ENCODE measurements around the gene SEZ6.

The SEZ6 gene

DNA sequence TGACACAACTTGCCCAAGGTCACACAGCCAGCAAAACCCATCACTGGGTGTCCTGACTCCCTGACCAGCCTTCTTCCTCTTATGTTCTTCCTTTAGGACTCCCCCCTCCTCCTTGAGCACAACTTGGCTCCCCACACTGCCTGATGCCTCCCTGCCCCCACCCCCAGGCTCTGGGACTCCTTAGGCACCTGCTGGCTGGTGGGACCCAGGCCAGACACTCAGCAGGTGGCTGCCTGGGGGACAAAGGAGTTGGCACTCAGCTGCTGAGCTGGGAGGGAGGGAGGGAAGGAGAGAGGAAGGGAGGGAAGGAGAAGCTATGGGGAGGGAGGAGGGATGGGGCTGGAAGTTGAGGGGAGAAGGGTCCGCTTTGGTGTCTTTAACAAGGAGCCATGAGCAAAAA lies 8.0 kb downstream of the SEZ6 start:
- DNase-seq, result no peak

DNA sequence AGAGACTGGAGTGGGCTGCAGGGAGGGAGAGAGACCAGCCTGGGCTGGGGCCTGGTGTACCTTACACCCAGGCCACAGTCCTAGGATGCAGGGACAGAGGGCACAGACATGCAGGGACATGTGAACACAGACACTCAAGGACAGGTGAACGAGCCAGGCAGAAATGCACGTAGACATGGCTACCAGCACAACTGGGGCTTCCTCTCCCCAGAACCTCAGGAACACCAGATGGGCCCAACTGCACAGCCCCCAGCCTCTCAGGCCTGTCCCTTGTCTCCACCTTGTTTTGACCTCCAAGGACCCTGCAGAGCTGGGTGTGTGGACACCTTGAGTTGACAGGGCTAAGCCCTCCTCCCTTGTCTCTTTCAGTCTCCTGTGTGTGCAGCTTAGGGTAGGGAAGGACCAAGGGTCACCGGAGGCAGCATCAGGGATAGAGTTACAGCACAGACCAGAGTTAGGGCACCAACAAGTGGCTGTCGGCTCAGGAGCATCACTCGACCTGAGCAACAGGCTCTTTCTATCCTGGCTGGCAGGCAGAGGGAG lies 9.2 kb downstream of the SEZ6 start:
- DNase-seq, result no peak

DNA sequence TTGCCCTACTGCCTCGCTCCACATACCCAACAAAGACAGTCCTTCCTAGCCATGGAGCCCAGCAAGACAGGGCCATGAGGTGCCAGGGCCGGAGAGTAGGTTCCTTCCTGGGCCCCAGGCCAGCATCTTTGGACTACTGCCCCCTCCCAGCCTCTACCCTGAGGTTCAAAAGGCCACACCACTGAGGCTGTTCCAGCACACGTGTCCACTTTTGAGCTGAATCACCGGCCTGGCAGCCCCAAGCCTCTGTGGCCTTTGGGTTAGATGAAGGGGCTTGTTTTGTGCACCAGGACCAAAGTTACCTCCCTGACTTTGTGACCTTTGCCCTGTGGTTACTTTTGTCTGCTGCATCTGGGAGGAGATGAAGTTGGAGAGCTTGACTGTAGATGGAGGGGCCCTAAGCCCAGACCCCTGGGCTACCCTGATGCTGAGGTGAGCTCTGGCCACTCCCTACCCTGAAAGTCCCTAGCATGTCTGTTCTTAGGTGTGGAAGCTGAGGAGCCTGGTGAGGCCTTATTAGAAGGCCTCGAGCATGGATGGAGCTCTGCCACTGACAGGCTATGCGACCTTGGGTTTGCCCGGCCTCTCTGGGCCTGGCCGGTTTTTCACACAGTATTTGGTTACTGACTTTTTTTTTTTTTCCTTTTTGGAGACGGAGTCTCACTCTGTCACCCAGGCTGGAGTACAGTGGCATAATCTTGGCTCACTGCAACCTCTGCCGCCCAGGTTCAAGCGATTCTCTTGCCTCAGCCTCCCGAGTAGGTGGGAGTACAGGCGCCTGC lies 12.0 kb downstream of the SEZ6 start:
- DNase-seq, result no peak

DNA sequence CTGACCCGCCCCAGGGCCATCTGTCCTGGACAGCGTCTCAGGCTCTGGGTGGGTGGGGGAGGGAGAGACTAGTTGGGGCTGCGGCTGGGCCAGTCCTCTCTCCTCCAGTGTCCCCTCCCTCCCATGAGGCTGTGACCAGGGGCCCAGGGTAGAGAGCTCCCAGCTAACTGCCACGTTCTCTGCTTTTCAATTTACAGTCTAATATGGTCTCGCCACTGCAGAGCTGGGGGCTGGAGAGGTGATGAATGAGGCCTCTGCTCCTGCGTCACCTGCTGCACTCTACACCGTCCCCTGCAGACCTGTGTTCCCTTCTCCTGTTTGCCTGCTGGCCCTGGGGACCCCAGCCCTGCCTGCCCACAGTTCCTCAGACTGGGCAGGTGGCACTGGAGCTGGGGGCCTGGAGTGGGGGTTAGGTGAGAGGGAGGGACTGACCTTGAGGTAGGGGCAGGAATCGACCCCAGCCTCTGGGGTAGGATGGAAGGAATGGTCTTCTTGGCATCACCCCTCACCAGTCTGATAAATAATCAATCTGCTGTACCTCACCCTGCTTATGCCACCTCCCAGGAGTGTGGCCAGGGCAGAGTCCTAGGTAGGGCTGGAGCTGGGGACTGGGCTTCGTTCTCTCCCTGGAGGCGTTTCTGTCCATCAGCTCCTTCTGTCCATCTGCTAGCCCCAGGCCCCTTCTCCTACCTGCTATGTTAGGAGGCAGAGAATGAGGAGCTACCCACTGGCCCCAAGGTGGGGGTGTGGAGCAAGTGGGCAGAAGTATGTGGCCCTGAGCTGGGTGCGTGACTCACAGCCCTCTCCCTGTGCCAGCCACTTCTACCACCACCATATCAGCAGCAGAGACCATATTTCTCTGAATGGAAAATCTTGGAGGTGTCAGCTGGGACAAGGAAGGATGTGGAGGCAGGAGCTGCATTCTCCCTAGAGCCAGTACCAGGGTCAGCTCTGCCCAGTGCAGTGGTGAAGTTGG lies 12.9 kb downstream of the SEZ6 start:
- DNase-seq, result no peak

DNA sequence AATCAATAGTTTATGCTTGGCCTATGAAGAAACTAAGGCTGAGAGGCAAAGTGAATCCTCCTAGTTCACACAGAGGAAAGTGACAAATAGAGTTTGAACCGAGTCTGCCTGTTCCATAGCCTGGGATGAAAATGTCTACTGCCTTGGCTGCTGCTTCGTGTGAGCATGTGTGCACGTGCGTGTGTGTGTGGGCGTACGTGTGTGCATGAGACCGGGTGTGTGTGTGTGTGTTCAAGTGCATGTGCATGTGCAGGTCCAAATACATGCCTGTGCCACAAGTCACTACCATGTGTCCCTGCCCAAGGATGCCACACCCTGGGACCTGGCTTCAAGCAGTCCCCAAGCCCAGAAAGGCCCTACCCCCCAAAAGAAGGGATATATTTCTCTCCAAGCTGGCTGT lies 13.6 kb downstream of the SEZ6 start:
- no peak for DNase-seq

DNA sequence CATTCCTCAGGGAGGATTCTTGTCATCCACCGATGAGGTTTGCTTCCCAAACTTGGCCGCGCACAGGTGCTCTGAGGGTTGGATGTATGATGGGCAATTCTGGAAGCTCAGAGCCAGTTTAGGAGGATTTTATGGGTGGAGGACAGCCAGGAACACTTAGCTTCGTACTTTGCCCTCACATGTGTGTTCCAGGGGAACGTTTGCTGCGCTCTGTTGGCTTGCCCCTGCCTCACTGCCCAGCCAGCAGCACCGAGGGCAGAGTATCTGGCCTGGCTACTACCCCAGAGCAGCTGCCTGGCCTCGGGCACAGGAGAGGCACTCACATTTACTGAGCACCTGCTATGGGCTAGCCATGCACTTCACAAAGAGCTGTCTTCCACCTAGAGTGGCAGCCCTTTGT lies 14.1 kb downstream of the SEZ6 start:
- DNase-seq, result no peak

DNA sequence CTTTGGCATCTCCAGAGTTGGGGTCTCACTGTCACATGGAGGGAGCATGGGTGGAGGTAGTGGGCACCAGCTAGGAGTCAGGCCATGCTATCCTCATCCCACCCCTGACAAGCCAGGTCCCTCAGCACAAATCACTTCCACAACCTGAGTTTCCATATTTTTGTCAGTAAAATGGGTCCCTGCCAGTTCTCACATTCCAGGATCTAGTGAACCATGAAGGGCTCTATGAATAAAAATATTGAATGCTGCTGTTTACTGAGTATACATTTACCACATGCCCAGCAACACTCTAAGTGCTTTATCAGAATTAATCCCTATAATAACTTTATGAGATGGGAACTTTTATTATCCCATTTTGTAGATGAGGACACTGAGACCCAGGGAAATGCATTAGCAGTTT lies 16.8 kb downstream of the SEZ6 start:
- DNase-seq, result no peak

DNA sequence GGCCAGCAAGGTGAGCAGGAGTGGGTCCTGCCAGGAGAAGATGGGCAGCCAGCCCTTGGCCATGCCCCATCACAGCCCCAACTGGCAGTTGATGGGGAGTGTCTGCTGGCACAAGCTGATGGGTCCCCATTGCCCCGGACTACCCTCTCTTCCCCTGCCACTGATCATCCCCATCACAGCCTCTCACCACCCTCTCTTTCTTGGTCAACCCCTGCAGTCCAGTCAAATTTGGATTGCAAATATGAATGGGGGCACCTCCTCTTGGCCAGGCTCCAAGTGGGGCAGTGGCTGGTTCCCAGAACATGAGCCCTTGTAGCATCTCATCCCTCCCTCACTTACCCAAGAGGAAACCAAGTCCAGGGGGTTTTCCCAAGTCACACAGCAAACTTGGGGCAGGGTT lies 17.4 kb downstream of the SEZ6 start:
- DNase-seq, result no peak

DNA sequence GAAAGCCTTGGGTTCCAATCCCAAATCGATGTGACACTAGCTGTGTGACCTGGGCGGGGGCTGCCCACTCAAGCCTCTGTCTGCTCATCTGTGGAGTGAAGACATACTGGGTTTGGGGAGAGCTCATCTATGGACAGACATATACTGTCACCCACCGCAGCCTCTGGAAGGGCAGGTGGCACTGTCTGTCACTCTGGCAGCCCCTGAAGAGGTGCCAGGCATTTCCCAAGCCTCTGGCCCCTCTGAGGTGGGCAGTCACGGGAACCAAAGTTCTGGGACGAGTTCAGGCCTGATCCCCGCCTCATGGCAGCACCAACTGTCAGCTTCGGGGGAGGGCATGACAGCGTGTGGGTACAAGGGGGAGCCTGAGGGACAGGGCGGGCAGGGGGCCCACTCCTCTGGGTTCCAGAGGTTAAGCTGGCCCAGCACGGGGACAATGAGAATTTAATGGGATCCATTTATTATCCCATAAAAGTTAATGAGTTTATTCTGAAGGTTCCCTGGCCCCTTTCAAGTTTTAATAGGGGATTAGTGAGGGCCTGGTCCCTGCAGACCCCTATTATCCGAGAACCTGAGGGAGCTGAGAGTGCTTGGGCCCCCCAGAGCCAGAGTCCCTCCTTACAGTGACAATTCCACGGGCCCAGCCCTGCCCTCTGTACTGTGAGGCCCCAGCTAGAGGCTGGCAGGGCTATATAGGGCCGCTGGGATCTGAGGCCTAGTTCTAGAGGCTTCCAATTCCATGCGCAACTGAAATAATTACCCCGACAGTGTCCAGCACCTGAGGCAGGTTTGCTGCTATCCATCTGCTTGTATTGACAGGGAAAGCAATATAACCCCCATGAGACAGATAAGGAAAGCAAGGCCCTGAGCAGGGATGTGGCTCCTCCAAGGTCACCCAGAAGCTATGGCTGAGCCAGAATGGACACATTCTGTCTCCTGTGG lies 18.8 kb downstream of the SEZ6 start:
- no peak for DNase-seq

DNA sequence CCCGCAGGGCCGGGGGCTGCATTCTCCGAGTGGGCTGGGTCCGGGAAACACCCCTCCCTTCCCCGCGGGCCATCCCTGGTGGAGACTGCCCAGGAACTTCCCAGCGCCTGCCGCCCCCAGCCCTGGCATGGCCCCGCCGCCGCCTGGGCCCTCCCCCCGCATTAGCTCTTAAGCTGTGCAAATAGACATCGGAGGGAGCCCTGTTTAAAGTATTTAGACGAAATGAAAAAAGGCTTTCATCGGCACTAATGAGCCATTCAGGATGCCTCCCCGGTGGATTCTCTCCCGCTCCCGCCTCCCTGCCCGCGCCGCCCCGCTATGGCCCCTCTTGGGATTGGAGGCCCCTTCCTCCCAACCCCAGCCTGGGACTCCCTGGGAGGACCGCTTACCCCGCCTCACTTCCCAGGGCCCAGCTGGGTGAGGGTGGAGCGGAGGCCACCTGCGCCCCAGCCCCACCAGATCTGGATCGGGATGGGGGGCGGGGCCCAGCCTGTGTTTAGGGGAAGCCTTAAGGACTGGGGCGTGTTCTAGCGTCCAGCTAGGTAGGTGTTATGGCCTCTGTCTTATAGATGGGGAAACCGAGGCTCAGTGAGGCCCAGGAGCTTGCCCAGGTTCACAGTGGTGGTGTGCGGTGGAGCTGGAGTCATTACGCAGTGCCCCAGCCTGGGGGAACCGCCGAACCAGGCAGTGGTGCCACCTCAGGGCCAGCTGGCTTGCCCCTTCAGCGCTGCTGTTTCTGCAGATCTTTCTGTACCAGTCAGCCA lies 19.7 kb downstream of the SEZ6 start:
- no peak for DNase-seq

DNA sequence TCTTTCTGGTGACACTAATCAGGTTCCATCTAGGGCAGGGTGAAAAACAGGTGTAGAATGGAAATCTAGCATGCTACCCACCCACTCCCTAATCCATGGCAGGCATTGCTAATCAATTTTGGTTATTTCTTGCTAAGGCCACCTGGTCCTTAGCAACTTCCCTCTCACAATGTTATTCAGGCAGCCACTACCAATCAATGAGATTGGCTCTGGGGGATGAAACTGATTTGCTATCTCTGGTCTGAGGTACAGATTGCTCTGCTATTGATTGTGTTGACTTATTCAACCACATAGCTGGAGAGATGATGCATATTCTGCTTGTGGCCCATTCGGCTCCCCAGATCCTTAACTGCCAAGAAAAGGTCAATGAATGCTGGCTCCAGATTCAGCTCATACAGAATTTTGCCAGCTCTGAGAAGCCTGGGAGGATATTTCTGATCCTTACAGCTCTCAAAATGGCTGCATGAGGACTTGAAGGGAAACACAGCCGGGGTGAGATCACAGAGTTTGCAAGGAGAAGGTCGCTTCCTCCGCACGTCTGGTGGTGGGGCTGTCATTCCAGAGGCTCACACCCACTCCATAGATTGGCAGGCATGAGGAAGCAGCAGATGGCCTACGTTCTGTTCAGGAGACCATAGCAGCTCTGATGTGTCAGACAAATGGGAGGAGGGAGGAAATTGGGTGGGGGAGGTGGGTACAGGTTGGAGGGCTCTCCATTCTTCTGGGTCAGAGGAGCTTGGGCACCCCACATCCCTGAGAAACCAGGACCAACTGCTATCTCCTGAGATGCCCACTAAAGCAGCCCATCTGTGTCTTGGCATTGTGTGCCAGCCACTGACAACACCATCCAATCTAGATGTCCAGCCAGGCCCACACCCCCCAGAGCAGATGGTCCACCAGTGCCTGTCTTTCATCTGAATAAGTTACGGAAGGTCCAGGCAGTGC lies 22.3 kb downstream of the SEZ6 start:
- no peak for DNase-seq

DNA sequence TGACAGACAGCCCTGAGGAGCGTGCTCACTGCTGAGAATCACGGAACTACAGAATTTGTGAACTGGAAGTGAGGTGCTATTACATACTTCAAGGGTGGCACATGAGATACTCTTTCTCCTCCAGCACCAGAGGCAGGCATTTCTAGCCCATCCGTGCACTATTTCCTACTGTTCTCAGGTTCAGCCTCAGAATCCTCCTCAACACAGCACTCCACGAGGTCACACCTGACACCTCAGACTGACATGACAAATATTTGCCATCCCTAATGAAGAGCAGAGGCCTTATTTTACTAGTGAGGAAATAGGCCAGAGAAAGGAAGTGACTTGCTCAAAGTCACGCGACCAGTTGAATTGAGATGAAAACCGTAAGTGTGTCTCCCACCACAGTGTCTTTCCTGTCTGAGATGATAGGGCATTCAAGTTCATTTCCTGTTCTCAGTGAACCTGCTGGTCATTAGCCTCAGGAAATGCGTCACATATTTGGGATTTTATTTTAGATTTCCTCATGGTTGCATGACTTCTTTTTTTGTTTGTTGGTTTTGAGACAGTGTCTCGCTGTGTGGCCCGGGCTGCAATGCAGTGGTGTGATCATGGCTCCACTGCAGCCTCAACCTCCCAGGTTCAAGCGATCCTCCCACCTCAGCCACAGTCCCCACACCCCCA lies 23.6 kb downstream of the SEZ6 start:
- peak; percentile 28 for DNase-seq

DNA sequence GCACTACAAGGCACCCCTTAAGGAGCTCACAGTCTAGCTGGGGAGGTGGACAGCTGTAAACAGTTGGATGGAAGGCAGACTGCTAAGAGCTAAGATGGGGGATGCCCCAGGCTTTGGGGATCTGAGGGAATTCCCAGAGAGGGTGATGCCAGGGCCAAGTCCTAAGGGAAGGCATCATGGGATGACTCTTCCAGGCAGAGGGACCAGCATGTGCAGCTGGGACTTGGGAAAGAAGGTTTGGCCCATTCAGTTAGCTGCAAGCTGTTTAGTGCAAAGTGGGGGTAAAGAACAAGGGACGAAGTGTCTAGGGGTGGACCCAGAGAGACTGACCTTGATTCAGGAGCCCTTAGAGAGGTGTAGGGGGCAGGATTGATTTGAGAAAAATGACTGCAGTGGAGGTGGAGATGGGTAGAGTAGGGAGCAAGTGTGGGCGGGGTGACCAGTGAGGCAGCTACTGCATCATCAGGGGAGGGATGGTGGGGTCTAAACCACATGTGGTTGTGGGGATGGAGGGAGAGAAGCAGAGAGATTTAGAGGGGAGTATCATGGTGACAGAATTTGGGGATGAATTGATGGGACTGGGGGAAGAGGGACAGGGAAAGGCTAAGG lies 27.4 kb downstream of the SEZ6 start:
- no peak for DNase-seq

DNA sequence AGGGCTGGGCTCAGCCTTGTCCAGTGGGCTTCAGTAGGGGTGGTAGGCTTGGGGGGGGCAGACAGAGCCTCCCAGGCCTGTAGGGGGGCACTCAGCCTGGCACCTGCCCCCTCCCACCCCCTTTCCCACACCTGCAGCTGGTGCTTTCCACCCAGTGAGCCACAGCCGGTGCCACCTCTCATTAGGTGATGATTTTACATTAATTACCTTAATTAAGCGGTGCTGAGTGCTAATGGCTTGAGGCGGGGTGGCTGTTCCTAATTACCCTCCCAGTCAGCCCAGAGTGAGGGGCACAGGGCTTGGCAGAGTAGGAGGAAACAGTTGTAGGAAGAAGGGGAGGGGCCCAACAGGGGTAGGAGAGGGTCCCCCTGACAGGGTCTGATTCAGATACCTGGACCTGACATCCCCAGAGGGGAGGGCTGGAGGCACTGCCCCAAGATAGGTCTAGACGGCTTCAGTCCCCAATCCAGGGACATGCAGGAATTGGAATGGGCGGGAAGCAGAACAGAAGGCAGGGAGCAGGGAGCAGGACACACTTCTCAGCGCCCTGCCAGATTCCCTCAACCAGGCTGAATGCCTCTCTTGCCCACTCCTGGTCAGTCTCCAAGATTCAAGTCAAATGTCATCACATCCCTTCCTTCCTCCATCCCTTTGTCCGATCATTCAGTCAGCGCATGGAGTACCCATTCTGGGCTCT lies 28.0 kb downstream of the SEZ6 start:
- no peak for DNase-seq

DNA sequence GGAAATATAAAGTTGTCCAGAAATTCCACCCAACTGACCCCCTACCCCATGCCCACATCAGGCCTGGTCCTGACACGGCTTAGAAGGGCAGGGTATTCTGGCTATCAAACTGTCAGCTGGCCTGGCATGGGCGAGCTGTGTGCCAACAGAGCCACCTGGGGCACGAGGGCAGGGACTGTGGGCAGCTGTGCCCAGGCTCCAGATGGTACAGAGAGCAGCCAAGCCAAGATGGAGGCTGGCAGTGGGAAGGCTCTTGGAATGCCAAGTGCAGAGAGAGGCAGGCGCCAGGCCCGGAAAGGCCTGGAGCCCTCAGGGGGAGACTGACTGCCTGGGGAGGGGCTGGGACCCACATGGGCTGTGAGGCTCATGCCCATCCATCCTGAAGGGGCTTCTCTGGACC lies 30.2 kb downstream of the SEZ6 start:
- DNase-seq, result no peak

DNA sequence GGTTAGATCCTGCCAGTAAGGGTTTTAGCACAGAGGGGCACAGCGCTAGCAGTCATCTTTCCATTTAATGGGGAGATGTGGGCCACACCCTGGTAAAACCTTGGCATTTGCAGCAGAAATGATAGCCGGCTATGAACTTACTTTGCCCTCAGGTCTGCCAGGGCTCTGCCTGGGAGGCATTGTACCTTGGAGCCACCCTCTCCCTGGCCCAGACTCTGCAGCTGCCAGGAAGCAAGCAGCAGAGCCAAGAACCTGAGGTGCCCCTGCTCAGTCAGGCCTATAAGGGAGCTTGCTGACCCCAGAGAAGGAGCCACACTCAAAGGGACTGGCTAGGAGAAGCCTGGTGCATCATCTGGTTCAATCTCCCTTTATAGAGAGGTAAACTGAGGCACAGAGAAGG lies 30.8 kb downstream of the SEZ6 start:
- no peak for DNase-seq

DNA sequence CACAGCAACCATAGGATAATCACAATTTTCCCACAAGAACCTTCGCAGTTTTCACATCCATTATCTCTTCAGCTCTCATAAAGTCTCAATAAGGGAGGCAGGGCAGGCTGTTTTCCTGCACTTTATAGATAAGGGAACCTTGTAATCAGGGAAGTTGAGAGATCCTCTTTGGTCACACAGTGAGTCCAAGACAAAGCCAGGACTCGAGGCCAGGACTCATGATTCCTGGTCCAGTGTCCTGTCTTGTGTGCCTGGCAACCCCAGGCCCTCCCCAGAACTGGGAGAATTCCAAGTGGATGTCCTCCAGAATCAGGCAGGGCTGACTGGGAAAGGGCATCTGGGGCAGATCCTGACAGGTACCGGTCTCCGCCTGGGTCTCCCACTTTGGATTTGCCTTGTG lies 31.4 kb downstream of the SEZ6 start:
- no peak for DNase-seq

DNA sequence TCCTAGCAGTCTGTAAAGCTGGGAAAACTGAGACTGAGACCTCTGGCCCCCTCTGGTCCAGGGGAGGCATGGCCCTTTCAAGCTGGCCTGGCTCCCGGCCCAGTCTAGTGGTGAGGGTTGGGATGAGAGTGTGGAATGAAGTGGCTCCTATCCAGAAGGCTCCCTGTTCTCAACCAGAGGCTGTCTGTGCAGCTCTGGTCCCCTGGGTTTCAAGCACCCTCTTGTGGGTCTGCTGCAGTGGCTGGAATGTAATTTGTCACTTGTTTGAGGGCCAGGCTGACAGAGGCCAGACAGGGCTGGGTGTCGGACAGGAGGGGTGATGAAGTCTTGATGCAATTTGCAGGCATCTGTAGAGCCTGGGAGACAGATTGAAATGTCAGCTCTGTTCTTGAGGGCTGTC lies 32.4 kb downstream of the SEZ6 start:
- no peak for DNase-seq

DNA sequence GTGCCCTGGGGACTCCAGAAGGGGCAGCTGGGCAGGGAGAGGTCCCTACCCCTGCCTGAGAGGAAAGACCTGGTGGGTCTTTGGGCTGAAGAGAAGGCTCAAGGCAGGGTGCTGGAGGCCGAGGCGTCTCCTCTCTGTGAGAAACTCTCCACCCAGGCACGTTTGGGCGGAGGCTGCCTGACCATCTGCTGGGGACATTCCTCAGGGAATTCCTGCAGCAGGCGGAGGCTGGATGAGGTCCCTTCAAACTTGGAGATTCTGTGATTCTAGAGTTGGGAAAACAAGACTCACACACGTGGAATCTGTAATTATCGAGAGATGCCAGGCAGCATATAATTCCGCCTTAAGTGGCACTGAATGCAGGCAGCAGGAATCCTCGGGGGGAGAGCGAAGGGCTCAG lies 33.4 kb downstream of the SEZ6 start:
- DNase-seq, result no peak
